Measurements from ENCODE around the gene HILPDA. TPM values are rescaled to one million over a fixed set of nuclear protein-coding genes. Genes with fewer than 3 reads are reported as not detected.

HILPDA gene
- total and polyA plus RNA-seq, 2 of the 4 experiments (the other 2 are of a cell fraction): 31.2 to 35.6 TPM

DNA sequence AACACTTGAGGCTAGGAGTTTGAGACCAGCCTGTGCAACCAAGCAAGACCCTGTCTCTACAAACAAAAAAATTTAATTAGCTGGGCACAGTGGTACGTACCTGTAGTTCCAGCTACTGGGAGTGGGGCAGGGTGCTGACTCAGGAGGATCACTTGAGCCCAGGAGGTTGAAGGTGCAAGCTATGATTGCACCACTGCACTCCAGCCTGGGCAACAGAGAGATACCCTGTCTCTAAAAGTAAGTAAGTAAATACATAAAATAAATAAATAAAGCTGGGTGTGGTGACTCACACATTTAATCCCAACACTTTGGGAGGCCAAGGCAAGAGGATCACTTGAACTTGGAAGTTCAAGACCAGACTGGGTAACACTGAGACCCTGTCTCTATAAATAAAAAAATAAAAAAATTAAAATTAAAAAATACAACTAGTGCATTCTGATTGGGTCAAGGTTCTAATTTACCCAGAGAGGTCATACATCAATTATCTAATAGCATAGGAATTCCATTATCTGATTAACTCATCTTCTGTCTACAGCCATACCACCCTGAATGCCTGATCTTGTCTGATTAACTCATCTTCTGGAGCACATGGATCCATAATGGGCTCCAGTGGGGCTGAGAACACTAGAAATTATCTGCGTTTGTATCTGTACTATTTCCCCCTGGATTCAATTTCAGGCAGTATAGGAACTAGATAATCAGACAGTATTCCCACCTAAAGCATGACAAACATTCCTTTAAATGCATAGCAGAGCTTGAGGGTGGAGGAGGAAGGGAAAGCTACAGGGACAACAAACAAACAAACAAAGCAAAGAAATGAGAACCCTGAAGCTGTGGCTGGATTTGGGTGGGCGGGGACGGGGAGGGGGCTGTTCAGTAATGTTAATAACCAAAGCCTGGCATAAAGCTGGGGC, 21.0 kb upstream of the HILPDA start:
- no peaks in the 10 kb centered on the region for H3K79me1 ChIP-seq (ENCODE audit: low read depth in 1 of 2, low read length in 2 of 2)
- no peaks in the 10 kb centered on the region for H3K36me3 ChIP-seq (ENCODE audit: control insufficient read depth, insufficient read depth, low read length)
- dilution Hi-C loops (cut with HindIII; ENCODE audit: low sequenced_read_pairs, unreplicated experiment) (no loop called here), intact Hi-C loops (cut with micrococcal nuclease) (no loop called here), in situ Hi-C loops (cut with MboI; ENCODE audit: low sequenced_read_pairs) (no loop called here)
- no peak overlapping the region for H2BK5ac ChIP-seq (ENCODE audit: low read depth, low read length, poor library complexity, severe bottlenecking)
- H2AK5ac ChIP-seq (ENCODE audit: low read depth, low read length): no peak overlapping the region
- no peak overlapping the region for H4K8ac ChIP-seq (ENCODE audit: low read depth in 2 of 2, low read length in 2 of 2)
- H2BK20ac ChIP-seq (ENCODE audit: low read depth, low read length): no peak overlapping the region
- H3K9ac ChIP-seq (ENCODE audit: low read depth, low read length): no peak overlapping the region
- no peak overlapping the region for H3K14ac ChIP-seq (replicated peaks; ENCODE audit: low read depth, low read length)
- no peak overlapping the region for H4K5ac ChIP-seq (ENCODE audit: low read depth, low read length)
- H3K27ac ChIP-seq (ENCODE audit: insufficient read depth, low read length): no peak overlapping the region
- no peaks in the 10 kb centered on the region for H4K20me1 ChIP-seq (ENCODE audit: insufficient read depth, low read length)
- ATAC-seq (ENCODE audit: low read depth) (no peak), DNase-seq (no peak)
- H2AK9ac ChIP-seq (replicated peaks; ENCODE audit: low read depth, low read length, poor library complexity): no peak overlapping the region
- POLR2A ChIA-PET (ENCODE audit: unreplicated experiment): no interaction called here
- no peaks in the 10 kb centered on the region for H3K4me1 ChIP-seq (ENCODE audit: control insufficient read depth, insufficient read depth, low read length)
- no peak overlapping the region for H3K56ac ChIP-seq (ENCODE audit: extremely low read depth, insufficient read depth, low read length)
- no peak overlapping the region for H2BK120ac ChIP-seq (ENCODE audit: low read depth, low read length)
- H3K9me1 ChIP-seq (ENCODE audit: insufficient read depth, low read length): no peaks in the 10 kb centered on the region
- BruUV-seq (replicated peaks): no TSS peak
- H3K4ac ChIP-seq (ENCODE audit: low read depth, low read length): no peak overlapping the region
- H3K4me2 ChIP-seq (ENCODE audit: low read depth, low read length): no peak overlapping the region
- H3K27me3 ChIP-seq (ENCODE audit: control insufficient read depth, insufficient read depth, low read length): peaks cover 34% of the 10 kb centered on the region
- no peak overlapping the region for H4K91ac ChIP-seq (ENCODE audit: insufficient read depth, low read depth, low read length)
- H3K4me3 ChIP-seq (ENCODE audit: insufficient read depth, low read depth, low read length): no peak overlapping the region
- H2BK15ac ChIP-seq (ENCODE audit: low read depth, low read length): no peak overlapping the region
- no peak overlapping the region for H3K23ac ChIP-seq (ENCODE audit: low read depth, low read length)
- H3K9me3 ChIP-seq (ENCODE audit: control insufficient read depth, insufficient read depth, low read length): no peaks in the 10 kb centered on the region
- WGBS, 2 experiments (ENCODE audit: extremely low coverage in 2 of 2, insufficient read length in 1 of 2): no CpG with 5 or more reads among the region's 4 CpGs
- CTCF ChIA-PET: interaction anchor here (1.4 to 2.6 kb wide), 2 partner anchors 9 to 27 kb away, joined by 5 to 6 read pairs; no protein-coding TSS in a partner anchor
- no peak overlapping the region for H3K18ac ChIP-seq (ENCODE audit: low read depth, low read length)
- H2AFZ ChIP-seq (replicated peaks; ENCODE audit: low read length, poor library complexity): no peak overlapping the region
- TF ChIP-seq RCOR1 (IDR thresholded peaks at IDR 0.05; ENCODE audit: insufficient replicate concordance, low read length) (no peak), RFX5 (IDR thresholded peaks at IDR 0.05; ENCODE audit: low read depth, low read length) (no peak), MAFK (IDR thresholded peaks at IDR 0.05; ENCODE audit: low read depth, low read length) (no peak), USF2 (IDR thresholded peaks at IDR 0.05; ENCODE audit: low read depth, low read length) (no peak), RAD21 (IDR thresholded peaks at IDR 0.05; ENCODE audit: low read length) (no peak), MXI1 (IDR thresholded peaks at IDR 0.05; ENCODE audit: borderline replicate concordance, low read depth, low read length) (no peak), FOS (IDR thresholded peaks at IDR 0.05; ENCODE audit: low read depth, low read length) (no peak), CEBPB (IDR thresholded peaks at IDR 0.05; ENCODE audit: low read depth, low read length) (no peak), SMC3 (IDR thresholded peaks at IDR 0.05; ENCODE audit: low read depth, low read length) (no peak), CTCF (conservative IDR thresholded peaks at IDR 0.05; ENCODE audit: low read depth, low read length) (no peak), BHLHE40 (IDR thresholded peaks at IDR 0.05; ENCODE audit: low read depth, low read length) (no peak), CHD1 (IDR thresholded peaks at IDR 0.05; ENCODE audit: low read depth, low read length) (no peak), MAZ (IDR thresholded peaks at IDR 0.05; ENCODE audit: borderline replicate concordance, low read depth, low read length) (no peak), NFE2L2 (IDR thresholded peaks at IDR 0.05; ENCODE audit: low read depth, low read length) (no peak)

Data from IMR-90 (cell line).